ACC112 (cell line): ENCODE data around the gene TSPEAR.

Experiments
- H2AFZ ChIP-seq: fragments of 200-600 bp; sonication (generic); one replicate; pipeline ENCODE4 v1.6.0; 2017; ENCODE audit warnings: antibody characterized with exemption, low read length; ENCODE audit not compliant: unreplicated experiment
- H3K27ac ChIP-seq: fragments of 200-600 bp; sonication (generic); 2 replicates; pipeline ENCODE4 v1.5.1; 2014; ENCODE audit warnings: low read depth, mild to moderate bottlenecking, antibody characterized with exemption, low read length, moderate library complexity
- H3K27me3 ChIP-seq: fragments of 200-600 bp; sonication (generic); 2 replicates; pipeline ENCODE4 v1.6.1; 2014; ENCODE audit warnings: mild to moderate bottlenecking, antibody characterized with exemption, low read length, moderate library complexity, mixed read lengths; ENCODE audit not compliant: insufficient read depth
- H3K36me3 ChIP-seq: fragments of 200-600 bp; sonication (generic); 2 replicates; pipeline ENCODE4 v1.6.1; 2016; ENCODE audit warnings: mild to moderate bottlenecking, antibody characterized with exemption, low read length, moderate library complexity, mixed read lengths; ENCODE audit not compliant: insufficient read depth
- H3K4me1 ChIP-seq: fragments of 200-600 bp; sonication (generic); one replicate; pipeline ENCODE4 v1.6.1; 2016; ENCODE audit warnings: low read length, mixed read lengths; ENCODE audit not compliant: insufficient read depth, unreplicated experiment, control insufficient read depth
- H3K4me3 ChIP-seq: fragments of 200-600 bp; sonication (generic); 2 replicates; pipeline ENCODE4 v1.5.1; 2014; ENCODE audit warnings: mild to moderate bottlenecking, low read depth, low read length
- H3K79me2 ChIP-seq: fragments of 200-600 bp; sonication (generic); one replicate; pipeline ENCODE4 v1.6.0; 2016; ENCODE audit warnings: low read length; ENCODE audit not compliant: control insufficient read depth, unreplicated experiment, insufficient read depth

Gene TSPEAR

GRCh38 chr21:44525391-44526095 lies 185.8 kb downstream of the TSPEAR start:
- Histone ChIP-seq H3K27me3 (no peaks in the 10 kb centered on the region), H2AFZ (no peak overlapping the region), H3K79me2 (no peaks in the 10 kb centered on the region), H3K27ac (no peak overlapping the region), H3K4me1 (no peaks in the 10 kb centered on the region), H3K4me3 (no peak overlapping the region), H3K36me3 (no peaks in the 10 kb centered on the region)

GRCh38 chr21:44524414-44525371 lies 186.7 kb downstream of the TSPEAR start:
- no peaks in the 10 kb centered on the region for H3K27me3 ChIP-seq
- H3K36me3 ChIP-seq = no peaks in the 10 kb centered on the region
- H3K27ac ChIP-seq = no peak overlapping the region
- H3K79me2 ChIP-seq = no peaks in the 10 kb centered on the region
- H2AFZ ChIP-seq = no peak overlapping the region
- H3K4me1 ChIP-seq = no peaks in the 10 kb centered on the region
- no peak overlapping the region for H3K4me3 ChIP-seq

GRCh38 chr21:44523567-44524413 lies 187.6 kb downstream of the TSPEAR start:
- H3K27ac ChIP-seq = no peak overlapping the region
- H3K4me3 ChIP-seq = no peak overlapping the region
- no peak overlapping the region for H2AFZ ChIP-seq
- H3K36me3 ChIP-seq = no peaks in the 10 kb centered on the region
- H3K79me2 ChIP-seq = no peaks in the 10 kb centered on the region
- no peaks in the 10 kb centered on the region for H3K27me3 ChIP-seq
- no peaks in the 10 kb centered on the region for H3K4me1 ChIP-seq

DNA sequence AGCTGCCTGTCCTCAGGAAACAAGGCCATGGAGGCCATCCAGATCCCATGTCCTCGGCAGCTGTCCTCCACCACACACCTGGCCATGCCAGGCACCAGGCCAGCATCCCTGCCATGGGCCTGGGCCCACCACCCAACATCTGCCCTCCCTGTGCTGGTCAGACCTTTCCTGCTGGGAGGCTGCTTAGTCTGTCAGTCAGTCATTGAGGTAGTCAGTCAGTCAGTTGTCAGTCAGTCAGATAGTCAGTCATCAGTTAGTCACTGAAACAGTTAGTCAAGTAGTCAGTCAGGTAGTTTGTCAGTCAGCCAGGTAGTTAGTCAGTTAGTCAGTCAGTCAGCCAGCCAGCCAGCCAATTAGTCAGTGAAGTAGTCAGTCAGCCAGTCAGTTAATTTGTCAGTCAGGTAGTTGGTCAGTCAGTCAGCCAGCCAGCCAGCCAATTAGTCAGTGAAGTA lies 188.6 kb downstream of the TSPEAR start:
- Histone ChIP-seq H3K36me3 (no peaks in the 10 kb centered on the region), H2AFZ (no peak overlapping the region), H3K79me2 (no peaks in the 10 kb centered on the region), H3K4me1 (no peaks in the 10 kb centered on the region), H3K27ac (no peak overlapping the region), H3K4me3 (no peak overlapping the region), H3K27me3 (no peaks in the 10 kb centered on the region)

DNA sequence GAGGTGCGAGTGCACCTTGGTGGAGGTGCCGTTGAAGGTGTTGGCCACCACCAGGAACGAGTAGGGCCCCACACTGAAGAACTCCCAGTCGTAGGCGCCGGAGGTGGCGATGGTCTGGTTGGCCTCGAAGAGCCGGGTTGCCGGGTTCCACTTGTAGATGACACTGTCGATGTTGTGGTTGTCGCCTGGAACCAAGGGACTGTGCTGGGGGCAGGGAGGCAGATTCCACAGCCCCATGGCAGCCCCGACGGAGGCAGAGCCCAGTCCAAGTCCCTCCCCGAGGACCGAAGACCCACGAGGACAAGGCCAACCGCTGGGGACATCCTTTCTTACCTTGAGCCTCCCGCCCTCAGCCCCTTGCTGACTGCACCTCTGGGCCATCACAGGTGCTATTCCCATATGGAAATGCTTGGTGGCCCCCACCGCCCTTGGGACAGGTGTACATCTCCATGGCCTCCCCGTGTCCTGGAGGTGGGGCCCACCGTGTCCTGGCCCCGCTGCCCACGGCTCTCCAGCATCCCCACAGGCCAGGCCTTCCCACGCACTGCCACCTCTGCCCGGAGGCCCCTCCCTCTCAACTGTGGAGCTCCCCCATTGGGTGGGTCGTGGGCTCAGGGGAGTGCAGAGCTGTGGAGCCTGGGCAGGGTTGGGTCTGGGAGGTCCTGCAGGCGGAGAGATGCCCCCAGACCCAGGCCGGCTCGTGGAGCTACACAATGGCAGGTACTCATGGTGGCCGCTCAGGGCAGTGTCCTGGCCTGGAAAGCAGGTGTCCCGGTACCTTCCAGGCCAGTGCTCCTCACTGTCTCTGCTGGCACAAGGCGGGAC lies 189.2 kb downstream of the TSPEAR start:
- Histone ChIP-seq H3K4me3 (no peak overlapping the region), H3K79me2 (no peaks in the 10 kb centered on the region), H3K27ac (no peak overlapping the region), H3K36me3 (no peaks in the 10 kb centered on the region), H2AFZ (no peak overlapping the region), H3K4me1 (no peaks in the 10 kb centered on the region), H3K27me3 (no peaks in the 10 kb centered on the region)

GRCh38 chr21:44521301-44521927 lies 190.0 kb downstream of the TSPEAR start:
- Histone ChIP-seq H3K4me3 (no peak overlapping the region), H3K4me1 (no peaks in the 10 kb centered on the region), H3K27me3 (no peaks in the 10 kb centered on the region), H3K27ac (no peak overlapping the region), H2AFZ (no peak overlapping the region), H3K36me3 (no peaks in the 10 kb centered on the region), H3K79me2 (no peaks in the 10 kb centered on the region)

DNA sequence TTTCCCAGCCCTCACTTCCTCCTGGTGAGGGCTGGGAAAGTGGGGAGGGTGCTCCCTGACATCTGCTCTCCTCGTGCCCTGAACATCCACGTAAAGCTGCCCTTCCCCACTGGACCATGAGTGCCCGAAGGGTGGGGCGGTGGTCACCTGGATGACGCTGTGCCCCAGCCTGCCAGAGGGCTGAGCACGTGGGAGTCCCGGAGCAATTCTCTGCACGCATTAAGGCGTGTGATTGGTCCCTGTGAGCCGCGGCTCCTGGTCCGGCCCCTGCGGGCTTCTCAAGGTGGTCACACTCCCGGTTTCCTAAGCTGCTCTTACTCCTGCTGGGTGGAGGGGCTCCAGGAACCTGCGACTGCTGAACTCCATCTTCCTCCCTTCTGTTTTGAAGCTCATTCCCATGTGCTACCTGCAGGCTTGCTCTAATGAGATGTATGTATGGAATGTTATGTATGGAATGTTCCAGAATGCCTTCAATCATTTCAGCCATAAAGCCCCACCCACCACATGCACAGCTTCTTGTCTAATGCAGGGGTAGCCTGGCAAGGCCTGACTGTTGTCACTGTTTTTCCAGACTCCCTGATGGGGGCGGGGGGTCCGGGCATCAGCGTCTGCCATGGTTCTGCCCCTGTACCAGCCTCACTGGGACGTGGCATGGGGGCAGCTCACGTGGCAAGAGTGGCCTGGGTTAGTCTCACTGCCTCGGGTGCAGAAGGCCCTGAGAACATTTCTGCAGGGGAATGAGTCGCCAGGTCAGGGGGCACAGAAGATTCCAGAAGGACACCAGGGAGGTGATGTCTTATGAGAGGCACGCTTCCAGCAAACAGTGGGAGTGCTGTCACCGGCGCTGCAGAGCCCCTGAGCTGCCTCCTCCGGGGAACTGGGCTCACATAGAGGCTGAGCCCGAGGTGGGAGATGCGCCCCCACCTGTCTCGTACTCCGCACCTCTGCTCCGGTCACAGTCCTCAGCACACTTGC lies 190.8 kb downstream of the TSPEAR start:
- no peaks in the 10 kb centered on the region for H3K79me2 ChIP-seq
- no peak overlapping the region for H3K27ac ChIP-seq
- H3K36me3 ChIP-seq = no peaks in the 10 kb centered on the region
- no peaks in the 10 kb centered on the region for H3K4me1 ChIP-seq
- no peak overlapping the region for H2AFZ ChIP-seq
- no peaks in the 10 kb centered on the region for H3K27me3 ChIP-seq
- H3K4me3 ChIP-seq = no peak overlapping the region

DNA sequence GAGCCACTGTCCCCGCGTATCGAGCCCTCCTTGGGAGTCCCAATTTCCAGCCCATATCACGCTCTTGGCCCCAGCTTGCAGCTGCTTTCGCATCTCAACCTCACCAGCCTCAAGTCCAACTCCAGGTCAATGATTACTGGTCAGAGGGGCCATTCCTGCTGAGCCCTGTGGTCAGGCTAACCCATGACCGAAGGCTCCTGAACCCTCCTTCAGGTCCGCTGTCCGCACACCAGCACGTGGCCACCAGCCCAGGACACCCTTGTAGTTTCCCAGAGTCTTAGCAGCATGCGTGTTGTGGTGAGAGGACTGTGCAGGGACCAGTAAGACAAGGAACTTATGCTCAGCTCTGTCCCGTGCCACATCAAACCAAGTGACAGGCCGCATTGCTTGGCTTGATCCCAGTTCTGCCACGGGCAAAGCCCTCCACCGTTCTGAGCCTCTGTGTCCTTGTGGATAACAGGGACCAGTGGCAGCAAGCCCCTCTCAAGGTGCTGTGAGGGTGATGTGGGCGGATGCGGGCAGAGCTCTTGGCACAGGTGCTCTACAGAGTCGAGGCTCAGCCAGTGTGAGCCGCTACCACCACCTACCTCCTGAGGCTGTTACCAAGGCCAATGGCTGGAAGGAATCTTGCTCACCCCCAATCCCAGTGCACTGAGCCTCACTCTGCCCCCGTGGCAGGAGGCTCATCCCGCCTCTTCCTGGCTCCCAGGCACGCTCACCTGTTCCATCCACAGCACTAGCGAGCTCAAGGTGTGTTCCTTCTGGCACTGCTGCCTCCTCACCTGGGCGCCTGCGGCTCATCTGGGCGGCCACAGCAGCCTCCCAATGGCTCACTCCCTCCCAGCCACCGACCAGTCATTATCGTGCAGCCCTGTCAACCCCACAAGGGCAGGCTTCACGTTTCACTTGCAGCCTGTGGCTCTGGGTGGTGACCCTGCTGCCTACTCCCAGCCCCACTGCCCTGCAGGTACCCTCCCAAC lies 191.7 kb downstream of the TSPEAR start:
- H3K27me3 ChIP-seq = no peaks in the 10 kb centered on the region
- H3K4me1 ChIP-seq = no peaks in the 10 kb centered on the region
- no peaks in the 10 kb centered on the region for H3K36me3 ChIP-seq
- H3K4me3 ChIP-seq = no peak overlapping the region
- no peak overlapping the region for H2AFZ ChIP-seq
- no peak overlapping the region for H3K27ac ChIP-seq
- no peaks in the 10 kb centered on the region for H3K79me2 ChIP-seq
